ENCODE data around the gene MAGEA4. TPM values are rescaled to one million over a fixed set of nuclear protein-coding genes. Genes with fewer than 3 reads are reported as not detected.

Gene MAGEA4
- polyA plus RNA-seq, 3 donors: not detected

DNA sequence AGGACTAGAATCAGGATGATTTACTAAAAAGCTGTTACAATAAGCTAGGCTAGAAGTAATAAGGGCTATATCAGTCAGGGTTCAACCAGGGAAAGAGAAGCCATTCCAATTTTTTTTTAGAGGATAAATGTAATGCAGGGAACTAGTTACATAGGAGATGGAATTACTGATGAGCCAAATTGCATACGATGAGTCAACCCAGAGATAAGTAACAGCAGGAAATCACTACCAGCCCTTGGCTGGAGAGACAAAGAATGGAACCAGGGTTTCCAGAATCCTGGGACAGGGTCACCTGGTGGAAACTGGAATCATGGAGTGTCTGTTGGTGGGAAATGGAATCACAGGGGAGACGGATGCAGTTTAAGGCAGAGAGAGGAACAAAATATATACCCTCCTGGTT lies 13.1 kb upstream of the MAGEA4 start:
- WGBS (ENCODE audit: insufficient coverage): no CpG with 5 or more reads among the region's 2 CpGs
- Histone ChIP-seq H3K36me3 (replicated peaks in 1 of 2; ENCODE audit: control insufficient read depth in 1 of 2, insufficient read depth in 2 of 2, low read length in 2 of 2) (no peaks in the 10 kb centered on the region), H3K4me2 (replicated peaks; ENCODE audit: extremely low read depth, low read length, poor library complexity, severe bottlenecking) (no peak overlapping the region), H3K79me2 (ENCODE audit: insufficient read depth, low read length) (no peaks in the 10 kb centered on the region), H4K20me1 (ENCODE audit: insufficient read depth, low read length) (no peaks in the 10 kb centered on the region), H3K4me3 (replicated peaks in 1 of 3; ENCODE audit: low read depth in 2 of 3, low read length in 3 of 3) (no peak overlapping the region), H2AFZ (ENCODE audit: insufficient read depth, low read depth, low read length, poor library complexity, severe bottlenecking) (no peak overlapping the region), H3K9ac (ENCODE audit: insufficient read depth, low read length, poor library complexity, severe bottlenecking) (no peak overlapping the region), H3K27me3 (ENCODE audit: control insufficient read depth in 2 of 2, insufficient read depth in 2 of 2, low read length in 2 of 2) (no peaks in the 10 kb centered on the region), H3K4me1 (ENCODE audit: control insufficient read depth in 1 of 2, insufficient read depth in 2 of 2, low read length in 2 of 2) (no peaks in the 10 kb centered on the region), H3K9me3 (replicated peaks in 1 of 2; ENCODE audit: control insufficient read depth in 1 of 2, insufficient read depth in 1 of 2, low read length in 2 of 2) (no peaks in the 10 kb centered on the region), H3K27ac (ENCODE audit: low read depth in 1 of 2, low read length in 2 of 2) (no peak overlapping the region)
- peaks cover 0 to 13% (median 3%) of the 10 kb centered on the region in 7 donors for H3K9me3 Mint-ChIP-seq
- intact Hi-C loops (cut with micrococcal nuclease): no loop called here
- peaks cover 0 to 3% (median 2%) of the 10 kb centered on the region in 3 donors for H3K27me3 Mint-ChIP-seq (ENCODE audit: low read depth in 3 of 3)
- no peak for DNase-seq
- no peak for TF ChIP-seq CTCF (IDR thresholded peaks at IDR 0.05)
- H3K4me1 Mint-ChIP-seq: no peaks in the 10 kb centered on the region
- H3K4me3 Mint-ChIP-seq: no peak overlapping the region
- H3K27ac Mint-ChIP-seq: no peak overlapping the region
- H3K36me3 Mint-ChIP-seq: no peaks in the 10 kb centered on the region

DNA sequence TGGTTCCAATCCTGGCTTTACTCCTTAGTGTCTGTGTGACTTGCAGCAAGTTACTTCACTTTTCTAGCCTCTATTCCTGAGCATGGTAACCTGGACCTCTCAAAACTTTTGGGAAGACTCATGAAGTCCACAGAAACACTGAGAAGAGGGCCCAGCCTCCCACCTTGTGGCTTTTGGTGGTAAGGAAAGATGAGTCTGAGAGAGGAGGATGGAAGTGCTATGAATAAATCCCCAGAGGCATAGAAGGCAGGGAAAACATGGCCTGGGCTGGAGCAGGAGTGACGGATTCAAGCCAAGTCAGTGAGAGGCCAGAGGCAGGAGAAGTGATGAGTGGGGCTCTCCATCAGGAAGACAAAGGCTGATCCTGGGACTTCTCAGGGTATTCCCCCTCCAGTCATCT lies 10.9 kb upstream of the MAGEA4 start:
- DNase-seq: no peak
- Mint-ChIP-seq H3K9me3 (peaks cover 0 to 17% (median 3%) of the 10 kb centered on the region in 7 donors), H3K27ac (no peak overlapping the region), H3K4me1 (no peaks in the 10 kb centered on the region), H3K36me3 (no peaks in the 10 kb centered on the region), H3K4me3 (no peak overlapping the region), H3K27me3 (ENCODE audit: low read depth in 3 of 3) (peaks cover 0 to 3% (median 2%) of the 10 kb centered on the region in 3 donors)
- no peaks in the 10 kb centered on the region for H4K20me1 ChIP-seq (ENCODE audit: insufficient read depth, low read length)
- no peak for TF ChIP-seq CTCF (IDR thresholded peaks at IDR 0.05)
- no peak overlapping the region for H3K27ac ChIP-seq (ENCODE audit: low read depth in 1 of 2, low read length in 2 of 2)
- WGBS (ENCODE audit: insufficient coverage): no CpG with 5 or more reads among the region's 1 CpG
- intact Hi-C loops (cut with micrococcal nuclease): no loop called here
- no peak overlapping the region for H3K4me3 ChIP-seq (replicated peaks in 1 of 3; ENCODE audit: low read depth in 2 of 3, low read length in 3 of 3)
- no peaks in the 10 kb centered on the region for H3K79me2 ChIP-seq (ENCODE audit: insufficient read depth, low read length)
- H2AFZ ChIP-seq (ENCODE audit: insufficient read depth, low read depth, low read length, poor library complexity, severe bottlenecking): no peak overlapping the region
- H3K27me3 ChIP-seq (ENCODE audit: control insufficient read depth in 2 of 2, insufficient read depth in 2 of 2, low read length in 2 of 2): no peaks in the 10 kb centered on the region
- no peaks in the 10 kb centered on the region for H3K9me3 ChIP-seq (replicated peaks in 1 of 2; ENCODE audit: control insufficient read depth in 1 of 2, insufficient read depth in 1 of 2, low read length in 2 of 2)
- H3K36me3 ChIP-seq (replicated peaks in 1 of 2; ENCODE audit: control insufficient read depth in 1 of 2, insufficient read depth in 2 of 2, low read length in 2 of 2): no peaks in the 10 kb centered on the region
- no peak overlapping the region for H3K9ac ChIP-seq (ENCODE audit: insufficient read depth, low read length, poor library complexity, severe bottlenecking)
- H3K4me1 ChIP-seq (ENCODE audit: control insufficient read depth in 1 of 2, insufficient read depth in 2 of 2, low read length in 2 of 2): no peaks in the 10 kb centered on the region
- no peak overlapping the region for H3K4me2 ChIP-seq (replicated peaks; ENCODE audit: extremely low read depth, low read length, poor library complexity, severe bottlenecking)

All from CD14-positive monocyte (primary cell).